HG02588 (cell line): ENCODE results near the gene HLA-DMB.
A peak's percentile ranks its signal among the peaks of the same experiment; 100 is the strongest.

Source experiments
- ATAC-seq: cut with Tn5 transposase; IDR thresholded peaks from one replicate; pipeline ENCODE4 v1.9.1; 2021; ENCODE audit warnings: mild to moderate bottlenecking, moderate library complexity; ENCODE audit not compliant: unreplicated experiment

Gene HLA-DMB

DNA sequence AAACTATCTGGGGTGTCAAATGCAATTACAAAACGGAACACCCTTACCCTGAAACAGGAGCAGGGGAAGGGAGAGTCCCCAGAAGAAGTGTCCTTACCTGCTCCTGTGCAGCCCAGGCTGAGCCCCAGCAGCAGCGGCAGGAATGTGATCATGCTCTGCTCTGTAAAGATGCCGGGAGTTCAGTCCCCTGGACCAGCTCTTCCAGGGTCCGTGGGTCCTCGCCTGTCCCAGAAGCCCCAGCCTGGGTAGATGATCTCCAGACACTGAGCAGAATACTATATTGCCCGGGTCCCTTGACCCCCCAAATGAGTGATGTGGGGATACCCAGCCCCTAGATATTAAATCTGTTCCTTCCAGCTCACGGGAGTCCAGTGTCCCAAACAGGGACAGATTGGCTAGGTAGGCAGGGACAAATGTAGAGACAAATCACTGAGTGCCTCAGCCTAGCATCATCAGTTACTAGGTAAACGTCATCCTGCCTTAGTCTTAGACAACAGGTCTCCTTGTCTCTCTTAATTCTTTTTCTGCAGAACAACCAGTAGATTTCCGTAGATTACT, at the start of gene HLA-DMB:
Gene HLA-DMB (minus strand): TSS at position 373 of the 558 bp plus-strand sequence. CDS start 221 bp downstream, at position 152.
- peak; percentile 63 for ATAC-seq

DNA sequence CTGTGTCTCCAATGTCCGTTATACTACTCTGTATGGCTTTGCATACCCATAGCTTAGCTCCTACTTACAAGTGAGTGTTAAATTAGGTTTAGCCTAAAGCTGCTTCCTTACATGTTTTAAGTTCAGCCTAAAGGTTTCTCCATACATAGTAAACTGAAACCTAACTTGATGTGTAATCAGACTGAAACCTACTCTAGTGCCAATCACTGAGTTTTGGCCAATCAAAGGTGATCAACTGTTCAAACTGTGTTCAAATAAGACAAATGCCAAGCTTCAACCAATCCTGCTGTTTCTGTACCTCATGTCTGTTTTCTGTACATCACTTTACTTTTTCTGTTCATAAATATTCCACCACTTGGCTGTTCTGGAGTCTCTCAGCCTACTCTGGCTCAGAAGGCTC, 48.5 kb upstream of the HLA-DMB start:
- no peak for ATAC-seq

DNA sequence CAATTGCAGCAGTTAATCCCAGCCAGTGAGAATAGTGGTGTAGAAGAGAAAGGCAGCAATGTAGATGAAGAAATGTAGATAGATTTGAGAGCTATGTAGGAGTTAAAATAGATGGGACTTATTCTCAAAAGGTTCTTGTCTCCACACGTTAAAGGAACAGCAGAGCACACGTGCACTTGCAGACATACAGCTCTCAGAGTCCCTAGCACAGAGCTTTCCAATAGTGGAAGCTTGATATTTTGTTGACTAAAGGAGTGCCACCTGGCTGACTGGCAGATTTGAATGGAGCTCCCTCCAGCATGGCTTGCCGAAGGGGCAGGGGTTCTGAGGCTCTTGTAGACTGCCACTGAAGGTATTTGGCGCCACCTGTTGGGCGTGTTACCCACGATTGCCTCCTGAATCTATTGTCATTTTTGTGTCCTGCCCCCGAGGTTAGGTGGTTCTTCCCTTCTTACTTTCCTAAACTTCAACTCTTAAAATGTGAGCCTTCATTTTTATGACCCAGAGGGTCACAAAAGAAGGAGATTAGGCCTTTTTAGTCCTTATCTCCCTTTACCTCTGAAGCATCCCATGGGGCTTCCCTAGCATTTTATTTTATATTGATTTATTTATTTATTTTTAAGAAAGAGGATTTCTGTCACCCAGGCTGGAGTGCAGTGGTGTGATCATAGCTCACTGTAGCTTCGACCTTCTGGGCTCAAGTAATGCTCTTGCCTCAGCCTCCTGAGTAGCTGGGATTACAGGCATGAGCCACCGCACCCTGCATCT, 44.0 kb upstream of the HLA-DMB start:
- peak; percentile 52 for ATAC-seq

DNA sequence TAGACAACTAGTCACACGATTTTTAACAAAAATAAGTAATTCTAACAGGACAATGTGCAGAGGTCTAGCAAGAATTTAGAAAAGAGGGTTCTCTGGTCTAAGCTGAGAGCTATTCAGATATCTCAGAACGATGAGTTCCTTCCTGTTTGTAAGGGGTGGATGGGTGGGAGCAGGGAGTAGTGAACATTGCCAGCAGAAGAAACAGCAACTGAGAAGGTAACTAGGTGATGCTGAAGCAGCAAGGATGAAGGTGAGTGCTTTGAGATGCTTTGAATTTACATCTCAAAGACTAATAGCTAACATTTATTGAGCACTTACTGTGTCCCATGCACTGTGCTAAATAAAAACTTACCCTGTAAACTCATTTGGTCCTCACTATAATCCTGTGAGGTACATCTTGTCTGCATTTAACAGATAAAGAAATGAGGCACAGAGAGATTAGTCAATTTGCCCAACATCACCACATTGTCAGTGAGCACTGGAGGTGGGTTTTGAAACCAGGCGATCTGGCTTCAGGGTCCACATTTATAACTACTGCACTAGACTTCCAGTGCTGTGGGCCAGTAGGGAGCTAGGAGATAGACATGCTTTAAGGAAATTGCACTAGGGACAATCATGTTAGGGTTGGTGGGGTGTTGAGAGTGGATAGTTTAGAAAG, 43.3 kb upstream of the HLA-DMB start:
- ATAC-seq: no peak

DNA sequence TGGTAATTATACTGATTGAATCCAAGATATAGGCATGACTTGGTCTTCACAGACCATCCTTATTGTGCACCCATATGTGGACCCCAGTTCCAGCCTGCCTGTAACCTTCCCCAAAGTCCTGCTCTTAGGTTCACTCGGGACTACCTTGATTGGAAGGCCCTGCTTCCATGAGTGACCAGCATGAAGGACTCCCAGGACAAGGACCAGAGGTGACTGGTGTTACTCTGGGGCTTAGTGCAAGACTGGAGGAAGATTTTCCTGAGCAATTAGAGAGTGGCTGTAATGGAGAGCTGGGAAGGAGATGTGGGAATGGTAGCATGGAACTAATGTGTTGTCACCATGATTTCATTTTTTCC, 42.6 kb upstream of the HLA-DMB start:
- ATAC-seq: no peak

DNA sequence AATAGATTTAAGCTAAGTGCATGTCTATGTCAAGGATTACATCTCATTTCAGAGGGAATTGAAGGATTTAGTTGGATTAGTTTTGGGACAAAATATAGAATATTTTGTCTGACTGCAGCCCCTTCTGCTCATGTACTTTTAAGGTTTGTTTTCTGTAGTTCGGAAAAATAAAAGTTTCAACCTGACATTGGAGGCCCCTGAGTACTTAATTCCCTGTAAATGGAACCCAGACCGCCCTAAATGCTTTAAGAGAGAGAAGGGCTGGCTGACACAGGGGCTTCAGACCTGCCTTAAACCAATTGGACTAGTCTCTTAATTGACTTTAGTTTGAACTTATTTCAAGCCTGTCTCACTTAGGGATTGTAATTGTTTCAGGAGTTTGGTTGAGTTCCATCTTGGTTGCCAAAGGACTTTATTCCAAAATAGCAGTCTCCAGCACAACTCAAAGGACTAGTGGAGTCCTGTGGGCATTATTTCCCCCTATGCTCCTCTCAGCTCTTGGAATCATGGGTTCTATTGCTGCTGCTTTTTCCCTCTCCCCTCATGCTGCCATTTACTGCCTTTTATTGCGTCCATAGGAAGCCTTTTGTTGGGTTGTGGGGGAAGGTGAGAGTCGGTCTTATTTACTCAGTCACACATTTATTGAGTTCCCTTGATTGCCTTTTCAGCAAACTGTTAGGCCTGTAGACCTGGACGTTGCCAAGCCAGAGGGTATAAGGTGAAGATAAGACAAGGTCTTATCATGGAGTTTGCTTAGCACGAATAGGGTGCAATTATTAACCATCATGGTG, 42.1 kb upstream of the HLA-DMB start:
- no peak for ATAC-seq

DNA sequence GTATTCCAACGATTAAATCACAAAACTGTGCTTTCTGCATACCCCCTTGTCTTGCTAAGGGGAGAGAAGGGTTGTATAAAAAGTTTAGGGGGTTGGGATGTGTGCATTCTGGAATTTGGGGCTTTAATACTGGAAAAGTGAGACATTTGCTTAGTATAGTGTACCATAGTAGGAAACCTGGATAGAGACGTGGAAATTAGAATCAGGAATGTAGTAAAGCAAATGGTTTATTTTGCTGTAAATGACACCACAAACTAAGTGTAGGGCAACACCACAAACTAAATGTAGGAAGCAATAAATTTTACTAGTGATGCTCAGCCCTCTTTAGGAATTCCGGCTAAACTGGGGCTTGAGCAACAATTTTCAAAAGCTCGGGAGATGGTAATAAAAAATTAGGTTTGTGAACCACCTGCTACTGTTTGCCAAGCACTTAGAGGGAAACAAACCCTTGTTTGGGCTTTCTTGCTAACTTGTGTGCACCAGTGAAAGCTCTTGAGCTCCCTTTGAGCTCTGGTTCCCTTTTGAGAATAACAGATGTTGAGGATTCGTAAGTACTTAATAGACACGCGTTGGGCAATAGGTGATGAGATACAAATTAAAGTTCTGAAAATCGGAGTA, 41.4 kb upstream of the HLA-DMB start:
- no peak for ATAC-seq

DNA sequence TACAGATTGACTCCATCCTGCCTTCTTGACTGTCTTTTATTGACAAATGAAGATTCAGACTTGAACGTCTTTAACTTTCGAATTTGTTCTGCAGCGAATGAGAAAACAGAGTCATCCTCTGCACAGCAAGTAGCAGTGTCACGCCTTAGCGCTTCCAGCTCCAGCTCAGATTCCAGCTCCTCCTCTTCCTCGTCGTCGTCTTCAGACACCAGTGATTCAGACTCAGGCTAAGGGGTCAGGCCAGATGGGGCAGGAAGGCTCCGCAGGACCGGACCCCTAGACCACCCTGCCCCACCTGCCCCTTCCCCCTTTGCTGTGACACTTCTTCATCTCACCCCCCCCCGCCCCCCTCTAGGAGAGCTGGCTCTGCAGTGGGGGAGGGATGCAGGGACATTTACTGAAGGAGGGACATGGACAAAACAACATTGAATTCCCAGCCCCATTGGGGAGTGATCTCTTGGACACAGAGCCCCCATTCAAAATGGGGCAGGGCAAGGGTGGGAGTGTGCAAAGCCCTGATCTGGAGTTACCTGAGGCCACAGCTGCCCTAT, 39.7 kb upstream of the HLA-DMB start:
- no peak for ATAC-seq

DNA sequence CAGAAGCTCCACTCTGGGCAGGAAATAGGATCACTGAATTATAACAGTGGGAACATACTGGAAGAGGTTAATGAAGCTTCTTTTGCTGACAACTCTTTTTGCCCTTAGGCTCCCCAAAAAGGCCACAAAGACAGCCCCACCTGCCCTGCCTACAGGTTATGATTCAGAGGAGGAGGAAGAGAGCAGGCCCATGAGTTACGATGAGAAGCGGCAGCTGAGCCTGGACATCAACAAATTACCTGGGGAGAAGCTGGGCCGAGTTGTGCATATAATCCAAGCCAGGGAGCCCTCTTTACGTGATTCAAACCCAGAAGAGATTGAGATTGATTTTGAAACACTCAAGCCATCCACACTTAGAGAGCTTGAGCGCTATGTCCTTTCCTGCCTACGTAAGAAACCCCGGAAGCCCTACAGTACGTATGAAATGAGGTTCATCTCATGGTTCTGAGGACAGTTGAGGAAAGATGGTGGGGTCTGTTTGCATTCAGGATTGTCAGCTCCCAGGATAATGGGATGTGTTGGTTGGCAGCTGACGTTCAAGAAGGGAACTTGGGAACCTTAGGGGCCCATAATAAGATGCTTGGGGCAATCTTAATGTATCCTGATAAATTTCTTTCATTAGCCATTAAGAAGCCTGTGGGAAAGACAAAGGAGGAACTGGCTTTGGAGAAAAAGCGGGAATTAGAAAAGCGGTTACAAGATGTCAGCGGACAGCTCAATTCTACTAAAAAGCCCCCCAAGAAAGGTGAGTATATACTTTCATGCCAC, 39.1 kb upstream of the HLA-DMB start:
- no peak for ATAC-seq

DNA sequence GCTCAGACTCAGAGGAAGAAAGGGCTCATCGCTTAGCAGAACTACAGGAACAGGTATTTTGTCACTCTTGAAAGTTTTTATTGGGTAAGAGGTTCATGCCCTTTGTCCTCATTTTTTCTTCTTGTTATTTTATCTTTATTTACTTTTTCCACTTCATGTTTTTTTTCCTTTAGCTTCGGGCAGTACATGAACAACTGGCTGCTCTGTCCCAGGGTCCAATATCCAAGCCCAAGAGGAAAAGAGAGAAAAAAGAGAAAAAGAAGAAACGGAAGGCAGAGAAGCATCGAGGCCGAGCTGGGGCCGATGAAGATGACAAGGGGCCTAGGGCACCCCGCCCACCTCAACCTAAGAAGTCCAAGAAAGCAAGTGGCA, 37.1 kb upstream of the HLA-DMB start:
- ATAC-seq: no peak

DNA sequence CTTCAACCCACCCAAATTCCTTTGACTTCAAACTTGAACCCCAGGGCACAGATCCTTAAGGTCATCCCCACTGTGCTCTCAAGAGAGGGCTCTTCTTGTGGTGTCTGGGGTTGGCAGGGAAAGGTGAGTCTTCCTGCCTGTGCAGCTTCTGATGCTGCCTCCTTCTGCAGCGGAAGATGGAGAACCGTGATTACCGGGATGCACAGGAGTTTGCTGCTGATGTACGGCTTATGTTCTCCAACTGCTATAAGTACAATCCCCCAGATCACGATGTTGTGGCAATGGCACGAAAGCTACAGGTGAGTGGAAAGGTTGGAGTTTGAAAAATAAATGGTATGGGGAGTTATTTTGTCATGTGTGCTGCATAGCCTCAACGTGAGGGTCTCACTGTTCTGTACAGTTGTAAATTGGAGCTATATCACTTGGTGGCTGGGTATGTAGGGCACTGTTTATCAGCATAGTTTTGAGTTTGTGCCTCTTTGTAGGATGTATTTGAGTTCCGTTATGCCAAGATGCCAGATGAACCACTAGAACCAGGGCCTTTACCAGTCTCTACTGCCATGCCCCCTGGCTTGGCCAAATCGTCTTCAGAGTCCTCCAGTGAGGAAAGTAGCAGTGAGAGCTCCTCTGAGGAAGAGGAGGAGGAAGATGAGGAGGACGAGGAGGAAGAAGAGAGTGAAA, 36.6 kb upstream of the HLA-DMB start:
- no peak for ATAC-seq

DNA sequence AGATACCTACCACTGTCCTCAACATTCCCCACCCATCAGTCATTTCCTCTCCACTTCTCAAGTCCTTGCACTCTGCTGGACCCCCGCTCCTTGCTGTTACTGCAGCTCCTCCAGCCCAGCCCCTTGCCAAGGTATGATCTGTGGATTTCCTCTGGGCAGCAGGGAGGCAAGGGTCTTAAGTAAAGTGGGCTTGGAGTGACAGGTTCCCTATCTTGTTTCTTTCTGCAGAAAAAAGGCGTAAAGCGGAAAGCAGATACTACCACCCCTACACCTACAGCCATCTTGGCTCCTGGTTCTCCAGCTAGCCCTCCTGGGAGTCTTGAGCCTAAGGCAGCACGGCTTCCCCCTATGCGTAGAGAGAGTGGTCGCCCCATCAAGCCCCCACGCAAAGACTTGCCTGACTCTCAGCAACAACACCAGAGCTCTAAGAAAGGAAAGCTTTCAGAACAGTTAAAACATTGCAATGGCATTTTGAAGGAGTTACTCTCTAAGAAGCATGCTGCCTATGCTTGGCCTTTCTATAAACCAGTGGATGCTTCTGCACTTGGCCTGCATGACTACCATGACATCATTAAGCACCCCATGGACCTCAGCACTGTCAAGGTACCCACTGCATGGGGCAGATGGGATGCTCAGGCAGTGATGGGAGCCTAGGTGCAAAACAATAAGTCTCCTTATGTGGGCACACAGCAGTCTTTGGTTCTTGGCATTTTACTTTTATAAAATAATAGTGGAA, 35.7 kb upstream of the HLA-DMB start:
- ATAC-seq: no peak

DNA sequence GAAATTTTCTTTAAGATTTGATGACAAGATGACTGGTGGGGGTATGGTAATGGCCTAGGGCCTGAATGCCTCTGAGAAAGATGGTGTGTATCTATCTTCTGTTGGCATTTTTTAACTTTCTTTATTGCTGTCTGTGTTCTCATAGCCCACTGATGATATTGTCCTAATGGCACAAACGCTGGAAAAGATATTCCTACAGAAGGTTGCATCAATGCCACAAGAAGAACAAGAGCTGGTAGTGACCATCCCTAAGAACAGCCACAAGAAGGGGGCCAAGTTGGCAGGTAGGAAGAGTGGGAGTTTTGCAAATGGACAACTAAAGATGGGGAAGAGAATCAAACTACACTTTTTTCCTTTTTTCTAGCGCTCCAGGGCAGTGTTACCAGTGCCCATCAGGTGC, 35.1 kb upstream of the HLA-DMB start:
- no peak for ATAC-seq

DNA sequence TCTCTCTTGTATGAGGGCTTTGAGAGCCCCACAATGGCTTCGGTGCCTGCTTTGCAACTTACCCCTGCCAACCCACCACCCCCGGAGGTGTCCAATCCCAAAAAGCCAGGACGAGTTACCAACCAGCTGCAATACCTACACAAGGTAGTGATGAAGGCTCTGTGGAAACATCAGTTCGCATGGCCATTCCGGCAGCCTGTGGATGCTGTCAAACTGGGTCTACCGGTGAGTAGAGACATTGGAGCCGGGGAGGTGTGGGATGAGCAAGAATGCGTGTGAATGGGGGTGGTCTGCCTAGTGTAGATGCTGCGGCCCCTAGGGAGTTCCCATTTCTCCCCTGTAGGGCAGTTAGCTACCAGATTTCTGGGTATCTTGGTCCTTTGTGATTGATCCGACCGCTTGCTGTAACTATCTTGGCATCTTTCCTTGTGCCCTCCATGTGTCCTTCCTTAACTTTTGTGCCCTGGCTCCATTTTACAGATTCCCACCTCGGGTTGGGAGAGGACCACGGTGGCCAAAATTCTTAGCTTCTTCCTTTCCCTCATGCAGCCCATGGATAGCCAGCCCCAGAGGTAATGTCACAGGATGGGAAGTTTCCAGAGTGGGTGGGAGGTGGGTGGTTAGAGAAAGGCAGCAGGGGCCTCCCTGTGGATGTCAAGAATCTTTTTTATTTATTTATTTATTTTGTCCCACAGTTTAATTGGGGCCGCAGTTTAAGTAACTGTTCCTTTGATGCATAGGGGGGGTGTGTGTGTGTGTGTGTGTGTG, 33.9 kb upstream of the HLA-DMB start:
- ATAC-seq: no peak

DNA sequence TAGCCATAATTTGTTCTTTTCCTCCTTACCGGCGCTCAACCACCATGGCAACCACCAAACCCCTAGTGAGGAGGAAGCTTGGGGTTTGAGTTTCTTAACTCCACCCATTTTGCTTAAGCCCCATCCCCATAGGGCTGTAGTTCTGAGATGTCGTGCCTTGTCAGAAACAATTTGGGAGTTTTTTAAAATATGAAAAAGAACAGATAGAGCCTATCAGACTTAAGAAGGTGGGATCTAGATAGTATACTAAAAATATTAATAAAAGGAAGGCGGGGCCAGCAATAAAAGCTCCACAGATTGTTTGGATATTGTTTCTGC, 33.1 kb upstream of the HLA-DMB start:
- ATAC-seq: no peak

DNA sequence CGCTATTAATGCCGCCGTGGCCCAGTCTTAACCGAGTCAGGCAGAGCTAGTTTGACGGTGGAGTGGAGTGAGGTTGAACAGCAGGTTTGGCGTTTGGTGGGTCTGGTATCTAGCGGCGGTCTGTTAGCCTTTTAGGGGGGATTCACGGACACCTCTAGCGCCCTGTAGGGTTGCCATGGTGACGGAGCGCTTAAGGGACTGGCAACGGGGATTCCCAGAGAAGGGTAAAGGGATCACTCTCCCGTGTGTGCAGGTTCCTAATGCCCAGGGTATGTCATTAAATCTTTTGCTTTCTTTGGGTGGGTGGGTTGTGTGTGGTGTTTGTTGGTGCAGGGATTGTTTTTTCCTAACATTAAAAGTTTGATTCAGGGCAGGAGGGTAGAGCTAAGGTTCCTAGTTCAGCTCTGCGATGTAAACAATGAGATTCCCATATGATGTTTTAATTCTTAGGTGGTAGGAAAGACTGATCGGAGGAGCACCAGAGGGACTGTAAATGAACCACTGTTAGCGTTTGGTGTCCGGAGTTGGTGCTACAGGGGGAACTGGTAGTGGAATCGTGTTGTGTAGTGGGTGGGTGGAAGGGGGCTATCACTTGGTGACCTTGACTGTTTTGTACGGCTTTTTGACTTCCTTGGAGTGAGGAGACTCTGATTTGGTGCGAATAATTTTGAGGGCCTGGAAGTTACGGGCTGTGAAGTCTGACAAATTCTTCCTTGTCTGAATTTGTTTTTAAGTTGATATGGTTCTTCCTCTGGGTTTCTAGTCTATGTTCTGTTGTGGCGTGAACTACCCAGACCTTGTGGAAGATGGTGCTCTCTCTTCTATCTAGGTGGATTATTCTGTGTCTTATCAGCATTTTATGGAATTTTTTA, 32.6 kb upstream of the HLA-DMB start:
- no peak for ATAC-seq
